ENCODE measurements around the gene MYPN.
A peak's percentile ranks its signal among the peaks of the same experiment; 100 is the strongest.
"Not testable (repeated sequence)": the region's sequence is repeated elsewhere in the genome, so short reads cannot be mapped to it uniquely, and the experiment has no call there.

MYPN gene

DNA sequence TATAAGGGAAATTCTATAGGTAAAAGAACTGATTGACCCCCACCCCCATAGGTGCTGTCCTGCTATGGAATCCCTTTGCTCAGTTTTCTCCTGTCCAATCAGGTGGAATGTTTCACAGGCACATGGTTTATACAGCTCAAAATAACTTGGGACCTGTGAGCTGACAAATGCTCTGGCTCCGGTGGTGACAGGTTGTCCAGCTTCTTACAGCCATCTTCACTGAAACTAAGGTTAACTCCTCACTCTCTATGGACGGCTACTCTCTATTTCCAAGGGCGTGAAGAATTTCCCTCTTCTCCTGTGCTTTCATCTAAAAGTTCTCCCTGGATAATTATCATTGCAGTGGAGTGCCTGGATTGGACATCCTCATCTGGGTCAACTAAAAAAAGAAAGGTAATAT is at the start of gene MYPN:
MYPN (plus strand) TSS at position 158 of the 400 bp plus-strand sequence. CDS start 11,951 bp downstream, outside the sequence.
- DNase-seq (ENCODE audit: low read depth) = no peak

GRCh38 chr10:68067029-68067428 is 42.3 kb upstream of the MYPN start:
- no peak for DNase-seq (ENCODE audit: low read depth)

DNA sequence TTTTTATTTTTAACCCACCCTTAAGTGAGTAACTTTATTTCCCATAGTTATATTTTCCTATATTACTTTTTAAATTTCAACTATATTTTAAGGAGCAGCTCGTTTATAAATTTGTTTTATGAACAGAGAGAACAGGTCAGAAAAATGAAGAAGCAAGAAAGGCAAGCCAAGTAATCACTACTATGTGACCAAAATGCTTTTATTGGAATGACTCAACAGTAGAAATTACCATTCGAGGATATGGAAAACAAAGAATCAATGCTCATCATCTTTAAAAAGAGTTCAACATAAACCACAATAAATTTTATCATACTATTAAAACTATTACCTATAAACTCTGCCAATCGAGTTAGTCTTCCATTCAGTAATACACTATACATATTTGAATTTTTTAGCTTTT is 41.8 kb upstream of the MYPN start:
- no peak for DNase-seq (ENCODE audit: low read depth)

DNA sequence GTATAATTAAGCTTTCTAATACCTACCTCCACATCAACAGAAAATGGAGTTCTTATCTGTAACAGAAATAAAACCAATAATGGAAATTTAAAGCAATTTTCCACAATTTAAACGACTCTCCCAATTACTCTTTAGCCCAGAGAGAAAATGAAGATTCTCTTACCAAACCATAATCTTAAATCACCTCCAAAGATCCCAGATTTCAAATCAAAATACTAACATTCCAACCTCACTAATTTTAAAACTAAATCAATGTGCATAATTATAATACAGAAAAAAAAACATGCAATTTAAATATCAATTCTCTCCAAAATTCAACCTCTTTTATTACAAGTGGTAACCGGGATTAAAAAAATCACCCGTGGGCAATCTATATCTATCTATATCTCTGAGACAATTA is 35.7 kb upstream of the MYPN start:
- DNase-seq (ENCODE audit: low read depth) = no peak

DNA sequence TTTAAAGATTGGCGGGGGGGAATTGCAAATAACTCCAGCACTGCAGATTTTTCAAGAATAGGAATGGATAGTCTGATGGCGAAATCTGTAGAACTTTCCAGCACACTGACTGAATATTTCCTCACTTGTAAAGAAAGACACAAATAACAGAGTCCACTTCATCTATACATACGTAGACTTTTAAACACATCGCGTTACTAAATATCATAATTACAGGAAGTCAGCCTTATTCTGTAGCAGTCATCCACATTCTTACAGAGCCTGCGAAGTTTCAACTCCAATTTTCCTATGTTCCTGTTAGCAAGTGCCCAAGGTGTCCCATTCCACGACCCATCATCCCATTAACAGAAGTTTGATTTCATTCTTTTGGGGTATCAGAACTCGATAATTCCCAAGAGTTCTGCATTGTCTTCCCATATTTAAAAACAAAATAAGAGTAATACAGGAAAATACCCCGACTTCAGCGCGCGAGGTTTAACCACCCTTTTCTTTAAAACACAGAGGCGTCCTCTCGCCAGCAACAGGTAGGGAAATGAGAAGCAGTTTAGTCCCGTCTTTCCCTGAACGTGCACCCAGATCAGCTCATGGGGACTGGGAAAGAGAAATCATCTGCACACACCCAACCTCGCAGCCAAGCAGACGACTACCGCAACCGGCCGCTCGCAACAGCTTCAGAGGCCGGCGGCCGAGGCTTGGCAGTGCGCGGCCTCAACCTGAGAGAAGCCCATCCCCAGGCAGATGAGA is 35.1 kb upstream of the MYPN start:
- DNase-seq (ENCODE audit: low read depth) = no peak

GRCh38 chr10:68074775-68075549 is 34.3 kb upstream of the MYPN start, which contains the start of gene HERC4:
TSS of gene HERC4 (minus strand) at chr10:68075283. CDS start at chr10:68073108, 2,175 bp downstream.
- DNase-seq (ENCODE audit: low read depth) = peak; percentile 87

DNA sequence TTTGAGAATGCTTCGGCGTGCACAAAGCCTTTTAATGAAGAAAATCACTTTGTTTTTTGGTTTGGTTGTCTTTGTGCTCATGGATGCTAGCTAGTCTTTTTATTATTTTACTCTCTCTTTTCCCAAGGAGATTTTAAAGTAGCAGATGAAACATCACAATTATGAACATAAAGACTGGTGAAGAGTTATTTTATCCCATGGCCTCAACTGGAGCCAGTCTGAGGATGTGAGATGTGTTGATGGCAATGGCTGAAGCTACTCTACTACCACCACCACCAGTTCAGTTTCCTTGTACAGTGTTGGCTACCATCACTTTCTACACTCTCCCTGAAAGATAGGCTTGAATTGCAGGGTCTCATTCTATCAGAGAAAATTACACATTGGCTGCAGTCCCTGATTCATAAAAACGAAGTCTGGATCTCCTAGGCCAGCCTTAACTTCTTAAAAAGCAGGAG is 33.7 kb upstream of the MYPN start:
- DNase-seq (ENCODE audit: low read depth) = no peak

DNA sequence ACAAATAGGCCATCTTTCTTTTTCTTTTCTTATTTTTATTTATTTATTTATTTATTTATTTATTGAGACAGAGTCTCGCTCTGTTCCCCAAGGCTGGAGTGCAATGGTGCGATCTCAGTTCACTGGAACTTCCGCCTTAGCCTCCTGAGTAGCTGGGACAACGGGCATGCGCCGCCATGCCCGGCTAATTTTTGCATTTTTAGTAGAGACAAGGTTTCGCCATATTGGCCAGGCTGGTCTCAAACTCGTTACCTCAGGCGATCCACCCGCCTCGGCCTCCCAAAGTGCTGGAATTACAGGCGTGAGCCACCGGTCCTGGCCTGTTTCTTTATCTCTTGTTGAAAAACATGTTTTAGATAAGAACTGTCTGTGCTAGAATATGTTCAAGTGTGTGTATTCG is 33.2 kb upstream of the MYPN start:
- not testable (repeated sequence) for DNase-seq (ENCODE audit: low read depth)

DNA sequence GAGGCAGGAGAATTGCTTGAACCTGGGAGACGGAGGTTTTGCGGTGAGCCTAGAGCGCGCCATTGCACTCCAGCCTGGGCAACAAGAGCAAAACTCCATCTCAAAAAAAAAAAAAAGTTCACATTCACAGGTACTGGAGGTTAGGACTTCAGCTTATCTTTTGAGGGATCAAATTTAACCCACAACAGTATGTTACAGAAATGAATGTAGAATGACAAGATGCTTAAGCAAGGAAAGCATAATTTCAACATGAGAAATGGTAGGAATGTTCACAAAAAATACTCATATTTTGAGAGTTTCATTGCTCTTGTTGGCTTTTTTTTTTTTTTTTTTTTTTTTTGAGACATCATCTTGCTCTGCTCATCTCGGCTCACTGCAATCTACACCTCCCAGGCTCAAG is 32.3 kb upstream of the MYPN start:
- DNase-seq (ENCODE audit: low read depth) = no peak

- no peak for DNase-seq (ENCODE audit: low read depth)
These were observed 29.9 kb upstream of the MYPN start for GRCh38 chr10:68079434-68079833.

DNA sequence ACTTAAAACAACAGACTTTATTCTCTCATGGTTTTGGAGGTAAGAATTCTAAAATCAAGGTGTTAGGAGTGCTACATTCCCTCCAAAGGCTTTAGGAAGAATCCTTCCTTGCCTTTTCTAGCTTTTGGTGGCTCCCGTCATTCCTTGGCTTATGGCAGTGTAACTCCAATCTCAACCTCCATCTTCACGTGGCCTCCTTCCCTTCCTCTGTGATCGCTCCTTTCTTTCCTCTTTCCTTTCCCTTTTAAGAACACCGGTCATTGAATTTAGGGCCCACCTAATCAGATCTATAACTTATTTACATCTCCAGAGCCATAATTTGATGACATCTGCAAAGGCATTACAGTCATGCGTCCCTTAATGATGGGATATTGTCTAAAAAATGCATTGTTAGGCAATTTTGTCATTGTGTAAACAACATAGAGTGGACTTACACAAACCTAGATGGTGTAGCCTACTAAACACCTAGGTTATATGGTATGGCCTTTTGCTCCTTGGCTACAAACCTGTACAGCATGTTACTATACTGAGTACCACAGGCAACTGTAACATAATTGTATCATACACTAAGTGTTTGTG is 28.3 kb upstream of the MYPN start:
- no peak for DNase-seq (ENCODE audit: low read depth)

DNA sequence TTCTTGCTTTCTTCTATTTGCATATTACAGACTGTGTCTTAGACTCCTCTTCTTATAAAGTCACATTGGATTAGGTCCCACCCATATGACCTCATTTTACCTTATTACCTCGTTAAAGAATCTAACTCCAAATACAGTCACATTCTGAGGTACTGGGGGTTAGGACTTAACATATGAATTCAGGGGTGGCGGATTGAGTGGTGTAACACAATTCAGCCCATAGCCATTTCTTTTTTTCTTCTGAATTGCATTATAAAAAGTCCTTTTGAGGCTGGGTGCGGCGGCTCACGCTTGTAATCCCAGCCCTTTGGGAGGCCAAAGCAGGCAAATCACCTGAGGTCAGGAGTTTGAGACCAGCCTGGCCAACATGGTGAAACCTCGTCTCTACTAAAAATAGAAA is 27.4 kb upstream of the MYPN start:
- DNase-seq (ENCODE audit: low read depth) = no peak

DNA sequence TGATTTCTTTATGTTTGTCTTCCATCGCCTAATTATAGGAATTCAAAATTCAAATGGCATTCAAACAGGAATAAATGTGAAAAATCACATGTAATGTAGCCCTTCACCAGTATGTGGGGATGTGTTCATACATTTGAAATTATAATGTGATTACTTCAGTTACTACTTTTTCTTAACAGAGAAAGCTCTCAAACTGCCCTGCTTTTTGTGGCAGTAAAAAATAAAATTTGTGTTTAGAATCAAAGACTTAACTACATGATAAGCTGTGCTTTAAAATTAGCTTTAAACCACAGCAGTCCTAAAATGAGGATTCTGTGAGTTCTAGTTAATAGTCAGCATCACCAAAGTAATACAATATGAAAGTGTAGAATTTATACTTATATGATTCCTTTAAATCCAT is 26.4 kb upstream of the MYPN start:
- DNase-seq (ENCODE audit: low read depth) = no peak

DNA sequence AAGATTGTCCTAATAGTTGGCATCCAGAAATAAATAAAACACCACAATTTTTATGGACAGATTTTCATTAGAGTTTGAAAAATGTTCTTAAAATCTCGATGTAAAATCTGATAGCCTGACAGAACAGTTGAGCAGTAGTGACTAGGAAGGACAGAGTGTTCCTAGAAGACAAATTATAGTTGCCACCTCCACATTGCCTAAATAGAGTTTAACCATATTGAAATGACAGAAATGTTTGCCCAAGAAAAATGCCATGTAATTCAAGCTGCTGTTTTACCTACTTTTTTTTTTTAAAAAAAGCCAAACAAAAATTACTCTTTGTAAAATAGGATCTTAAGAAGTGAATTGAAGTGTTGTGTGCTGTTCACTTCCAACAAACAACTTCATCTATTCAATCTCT is 25.3 kb upstream of the MYPN start:
- DNase-seq (ENCODE audit: low read depth) = no peak

- DNase-seq (ENCODE audit: low read depth) = no peak
These were observed 24.8 kb upstream of the MYPN start for GRCh38 chr10:68084469-68084868.

DNA sequence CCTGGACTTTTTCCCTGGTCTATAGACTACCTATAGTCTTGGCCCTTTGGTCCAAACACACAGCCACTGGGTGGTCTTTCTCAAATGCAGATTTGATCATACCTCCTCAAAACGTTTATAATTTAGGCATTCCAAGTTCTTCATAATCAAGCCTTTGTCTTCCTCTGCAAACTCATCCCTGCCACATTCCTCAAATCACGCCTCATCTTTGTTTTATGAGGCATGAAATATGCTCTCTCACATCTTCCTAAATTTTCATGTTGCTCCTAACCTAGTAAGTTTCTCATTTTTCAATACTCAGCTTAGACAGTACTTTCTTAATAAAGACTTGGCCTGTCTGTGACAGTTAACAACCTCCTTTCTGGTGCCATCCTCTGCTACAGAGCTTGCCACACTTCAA is 23.3 kb upstream of the MYPN start:
- DNase-seq (ENCODE audit: low read depth) = no peak

- DNase-seq (ENCODE audit: low read depth) = no peak
These were observed 22.2 kb upstream of the MYPN start for GRCh38 chr10:68086910-68087684.

- no peak for DNase-seq (ENCODE audit: low read depth)
These were observed 21.4 kb upstream of the MYPN start for GRCh38 chr10:68087685-68088401.

DNA sequence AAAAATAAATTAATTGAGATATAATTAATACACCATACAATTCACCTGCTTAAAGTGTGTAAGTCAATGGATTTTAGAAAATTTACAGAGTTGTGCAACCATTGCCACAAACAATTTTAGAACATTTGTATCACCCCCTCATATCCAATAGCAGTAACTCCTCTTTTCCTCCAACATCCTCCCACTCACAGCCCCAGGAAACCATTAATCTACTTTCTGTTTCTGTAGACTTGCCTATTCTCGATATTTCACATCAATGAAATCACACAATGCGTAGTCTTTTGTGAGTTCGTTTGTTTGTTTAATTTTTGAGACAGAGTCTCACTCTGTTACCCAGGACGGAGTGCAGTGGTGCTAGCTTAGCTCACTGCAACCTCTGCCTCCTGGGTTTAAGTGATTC is 20.5 kb upstream of the MYPN start:
- no peak for DNase-seq (ENCODE audit: low read depth)

DNA sequence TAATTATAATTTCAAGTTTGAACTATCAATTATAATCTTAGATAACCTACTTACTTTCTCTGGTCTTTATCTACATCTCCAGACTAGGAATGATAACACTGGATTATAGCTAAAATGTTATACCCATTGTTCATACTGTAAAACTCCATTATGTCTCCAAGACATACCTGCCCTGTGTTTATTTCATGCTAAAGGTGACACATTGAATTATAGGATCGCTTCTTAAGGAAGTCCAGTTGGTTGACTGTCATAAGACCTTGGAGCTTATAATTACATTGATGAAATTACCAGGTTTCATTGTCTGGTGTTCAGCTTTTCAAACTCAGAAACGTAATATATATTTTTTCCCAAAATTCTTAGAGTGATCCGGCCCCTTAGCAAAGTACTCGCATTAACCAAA is 18.7 kb upstream of the MYPN start:
- no peak for DNase-seq (ENCODE audit: low read depth)

DNA sequence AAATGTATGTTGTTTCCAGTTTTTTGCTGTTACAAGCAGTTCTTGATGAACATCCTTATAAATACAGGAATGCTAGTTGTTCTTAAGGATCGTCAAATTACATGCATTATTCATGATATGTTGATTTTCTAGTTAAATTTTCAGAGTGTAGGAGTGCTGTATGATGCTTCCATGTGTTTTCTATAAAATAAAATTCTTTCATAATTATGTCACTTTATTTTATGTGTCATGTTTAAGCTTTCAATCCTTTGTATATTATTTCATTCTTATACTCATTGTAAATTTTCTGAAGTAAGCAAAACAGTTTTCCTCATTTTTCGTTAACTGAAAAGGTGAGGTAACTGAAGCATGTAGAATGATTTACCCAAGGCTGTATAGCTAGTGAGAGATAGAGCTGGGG is 16.8 kb upstream of the MYPN start:
- no peak for DNase-seq (ENCODE audit: low read depth)

DNA sequence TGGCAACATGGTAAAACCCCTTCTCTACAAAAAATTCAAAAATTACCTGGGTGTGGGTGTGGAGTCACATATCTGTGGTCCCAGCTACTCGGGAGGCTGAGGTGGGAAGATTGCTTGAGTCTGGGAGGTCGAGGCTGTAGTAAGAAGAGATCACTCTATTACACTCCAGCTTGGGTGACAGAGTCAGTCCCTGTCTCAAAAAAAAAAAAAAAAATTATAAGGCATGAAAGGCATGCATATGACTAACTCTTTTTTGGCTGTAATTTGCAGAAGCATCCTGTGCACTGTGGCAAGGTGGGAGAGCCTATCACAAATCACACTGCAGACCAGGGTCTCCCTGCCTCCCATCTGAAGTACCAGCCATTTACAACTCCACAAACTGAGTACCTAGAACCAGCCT is 14.1 kb upstream of the MYPN start:
- DNase-seq (ENCODE audit: low read depth) = no peak

Measured in activated T-cell treated with anti-CD3 and anti-CD28 coated beads for 24 hours (primary cell).